OCI-LY3 (cell line): ENCODE data around the gene WDFY1.

ENCODE experiments used
- CTCF ChIP-seq: fragments of 200-600, 300-600 bp; sonication (generic); IDR thresholded peaks from 2 replicates; pipeline ENCODE4 v1.5.1; 2014; ENCODE audit warnings: antibody characterized with exemption, low read length, low read depth
- EZH2phosphoT487 ChIP-seq: fragments of 200-600 bp; shearing (Covaris generic); IDR thresholded peaks from 2 replicates; pipeline ENCODE4 v1.6.1; 2018; ENCODE audit warnings: antibody characterized with exemption, mixed run types, low read depth

GRCh38 chr2:223877721-223878410 is 67.3 kb downstream of the WDFY1 start:
- TF ChIP-seq CTCF (no peak), EZH2phosphoT487 (no peak)
